GM12875 (cell line): ENCODE measurements around the gene PADI6.
"Not testable (repeated sequence)": the region's sequence is repeated elsewhere in the genome, so short reads cannot be mapped to it uniquely, and the experiment has no call there.

ENCODE experiments used
- H3K4me3 ChIP-seq: one replicate; pipeline ENCODE4 v1.5.1; 2011; ENCODE audit warnings: low read depth, low read length, control low read depth
- CTCF ChIP-seq: IDR thresholded peaks from 2 replicates; pipeline ENCODE4 v1.5.1; 2011; ENCODE audit warnings: low read depth, mild to moderate bottlenecking, control low read depth, inconsistent platforms, low read length, moderate library complexity, borderline replicate concordance; ENCODE audit not compliant: insufficient read depth

Gene PADI6

GRCh38 chr1:17404034-17404684 is 32.2 kb downstream of the PADI6 start:
- TF ChIP-seq CTCF: no peak
- H3K4me3 ChIP-seq: no peak overlapping the region

GRCh38 chr1:17404820-17405219 is 32.8 kb downstream of the PADI6 start:
- no peak overlapping the region for H3K4me3 ChIP-seq
- TF ChIP-seq CTCF: no peak

- H3K4me3 ChIP-seq: no peak overlapping the region
- TF ChIP-seq CTCF: peak; percentile 79
These were observed 34.1 kb downstream of the PADI6 start for GRCh38 chr1:17405898-17406759.

- not testable (repeated sequence) for H3K4me3 ChIP-seq
These were observed 34.9 kb downstream of the PADI6 start for GRCh38 chr1:17406760-17407475.

GRCh38 chr1:17407786-17408514 is 36.0 kb downstream of the PADI6 start:
- H3K4me3 ChIP-seq: not testable (repeated sequence)

- no peak overlapping the region for H3K4me3 ChIP-seq
- TF ChIP-seq CTCF: no peak
These were observed 37.4 kb downstream of the PADI6 start for GRCh38 chr1:17409391-17409811.

- H3K4me3 ChIP-seq: no peak overlapping the region
- no peak for TF ChIP-seq CTCF
These were observed 40.3 kb downstream of the PADI6 start for GRCh38 chr1:17412093-17412870.
